HT-29 (cell line): ENCODE results near the gene PRKG2. TPM values are rescaled to one million over a fixed set of nuclear protein-coding genes. Genes with fewer than 3 reads are reported as not detected.

Source experiments
- DNase-seq: peaks from one replicate; pipeline ENCODE4 v3.0.0-alpha.2; 2015; ENCODE audit warnings: low spot score
- total RNA-seq: library from RNA; depleted of rRNA; stranded (reverse); fragments of >200 nt; shearing (Covaris generic); gene quantifications from 2 replicates; pipeline ENCODE4 v1.2.3, GENCODE V29; 2014; rRNA removed

The PRKG2 gene
- total RNA-seq, 1 experiment from 2014 or later = 0.76 TPM

DNA sequence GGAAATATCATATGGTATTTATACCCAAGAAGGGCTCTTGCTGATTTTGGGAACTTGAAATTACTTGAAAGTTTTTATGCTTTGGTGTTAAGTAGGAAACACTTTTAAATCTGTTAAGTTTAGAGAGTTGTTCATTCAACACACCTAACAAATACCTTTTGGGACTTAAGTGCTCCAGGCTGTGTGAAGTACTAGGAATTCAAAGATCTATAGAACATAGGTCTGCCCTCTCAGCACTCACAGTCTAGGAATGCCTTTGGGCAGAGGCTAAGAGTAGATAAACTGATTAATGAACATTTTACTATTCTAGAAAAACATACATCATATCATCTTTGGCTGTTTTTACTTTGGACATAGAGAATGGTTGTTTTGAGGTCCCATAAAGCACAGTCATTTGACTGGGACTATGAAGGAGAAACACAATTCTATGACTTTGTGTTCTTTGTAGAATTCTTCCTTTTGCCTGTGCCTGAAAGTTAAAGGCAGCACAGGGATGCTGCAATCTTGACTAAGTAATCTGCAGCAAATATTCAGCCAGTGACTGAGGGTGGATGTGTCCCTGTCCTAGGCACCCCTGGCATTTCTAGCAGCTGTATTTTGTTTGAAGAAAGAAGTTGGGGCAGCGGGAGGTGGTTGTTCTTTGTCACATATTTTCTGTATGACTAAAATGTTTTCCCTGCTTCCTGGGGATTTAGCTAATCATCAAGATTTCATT, 176.2 kb downstream of the PRKG2 start:
- no peak for DNase-seq

Other genes starting within 250 kb of the PRKG2 start
- gene BMP3, start 184.5 kb downstream of the PRKG2 start, total RNA-seq = not detected in 2 replicates